HEK293 (cell line): ENCODE measurements around the gene MAP3K5.

Experiments
- GLIS1 ChIP-seq: fragments of 450-650 bp; formaldehyde crosslinking; IDR thresholded peaks from 2 replicates; pipeline ENCODE4 v1.5.1; 2016; ENCODE audit warnings: missing biosample characterization, missing genetic modification characterization
- KLF10 ChIP-seq: fragments of 450-650 bp; IDR thresholded peaks from 2 replicates; pipeline ENCODE4 v1.5.1; 2018; ENCODE audit warnings: missing biosample characterization, mild to moderate bottlenecking, missing genetic modification characterization
- PATZ1 ChIP-seq: fragments of 450-650 bp; formaldehyde crosslinking; IDR thresholded peaks from 2 replicates; pipeline ENCODE4 v1.5.1; 2016; ENCODE audit warnings: missing biosample characterization, missing genetic modification characterization
- SCRT1 ChIP-seq: fragments of 450-650 bp; formaldehyde crosslinking; IDR thresholded peaks from 2 replicates; pipeline ENCODE4 v1.5.1; 2016; ENCODE audit warnings: missing biosample characterization, missing genetic modification characterization, borderline replicate concordance
- YY2 ChIP-seq: fragments of 450-650 bp; formaldehyde crosslinking; IDR thresholded peaks from 2 replicates; pipeline ENCODE4 v1.5.1; 2016; ENCODE audit warnings: missing biosample characterization, missing genetic modification characterization
- ZBTB26 ChIP-seq: fragments of 450-650 bp; formaldehyde crosslinking; optimal IDR thresholded peaks from 2 replicates; pipeline ENCODE3; 2016; ENCODE audit warnings: missing biosample characterization, mild to moderate bottlenecking, missing genetic modification characterization
- ZBTB44 ChIP-seq: fragments of 450-650 bp; IDR thresholded peaks from 2 replicates; pipeline ENCODE4 v1.5.1; 2018; ENCODE audit warnings: missing biosample characterization, mild to moderate bottlenecking, missing genetic modification characterization
- ZBTB48 ChIP-seq: fragments of 450-650 bp; formaldehyde crosslinking; IDR thresholded peaks from 2 replicates; pipeline ENCODE4 v1.5.1; 2016; ENCODE audit warnings: missing biosample characterization, missing genetic modification characterization
- ZFHX2 ChIP-seq: fragments of 450-650 bp; formaldehyde crosslinking; conservative IDR thresholded peaks from 2 replicates; pipeline ENCODE4 v1.5.1; 2016; ENCODE audit warnings: missing biosample characterization, missing genetic modification characterization
- ZFP37 ChIP-seq: fragments of 450-650 bp; formaldehyde crosslinking; IDR thresholded peaks from 2 replicates; pipeline ENCODE4 v1.5.1; 2016; ENCODE audit warnings: missing biosample characterization, missing genetic modification characterization
- ZNF148 ChIP-seq: fragments of 450-650 bp; formaldehyde crosslinking; IDR thresholded peaks from 2 replicates; pipeline ENCODE4 v1.5.0; 2017; ENCODE audit warnings: missing biosample characterization, missing genetic modification characterization, borderline replicate concordance
- ZNF19 ChIP-seq: fragments of 450-650 bp; formaldehyde crosslinking; IDR thresholded peaks from 2 replicates; pipeline ENCODE4; 2016; ENCODE audit warnings: missing biosample characterization, missing genetic modification characterization, low read depth
- ZNF202 ChIP-seq: fragments of 450-650 bp; formaldehyde crosslinking; IDR thresholded peaks from 2 replicates; pipeline ENCODE4 v1.5.1; 2016; ENCODE audit warnings: missing biosample characterization, missing genetic modification characterization, borderline replicate concordance
- ZNF350 ChIP-seq: fragments of 450-650 bp; formaldehyde crosslinking; IDR thresholded peaks from 2 replicates; pipeline ENCODE4 v1.5.0; 2017; ENCODE audit warnings: missing biosample characterization, mild to moderate bottlenecking, missing genetic modification characterization
- ZNF398 ChIP-seq: fragments of 450-650 bp; formaldehyde crosslinking; IDR thresholded peaks from 2 replicates; pipeline ENCODE4 v1.5.1; 2017; ENCODE audit warnings: missing biosample characterization, missing genetic modification characterization
- ZNF518A ChIP-seq: fragments of 450-650 bp; formaldehyde crosslinking; conservative IDR thresholded peaks from 2 replicates; pipeline ENCODE4 v1.5.1; 2016; ENCODE audit warnings: low read depth, missing biosample characterization, missing genetic modification characterization
- ZNF549 ChIP-seq: fragments of 450-650 bp; IDR thresholded peaks from 2 replicates; pipeline ENCODE4 v1.5.1; 2018; ENCODE audit warnings: missing biosample characterization, missing genetic modification characterization, mild to moderate bottlenecking, inconsistent platforms, moderate library complexity
- ZNF660 ChIP-seq: fragments of 450-650 bp; IDR thresholded peaks from 2 replicates; pipeline ENCODE4 v1.5.1; 2018; ENCODE audit warnings: missing biosample characterization, mild to moderate bottlenecking, missing genetic modification characterization
- ZNF707 ChIP-seq: fragments of 450-650 bp; formaldehyde crosslinking; IDR thresholded peaks from 2 replicates; pipeline ENCODE4 v1.5.1; 2016; ENCODE audit warnings: missing biosample characterization, missing genetic modification characterization
- ZNF747 ChIP-seq: fragments of 450-650 bp; formaldehyde crosslinking; IDR thresholded peaks from 2 replicates; pipeline ENCODE4 v1.5.1; 2016; ENCODE audit warnings: missing biosample characterization, missing genetic modification characterization
- ZNF791 ChIP-seq: fragments of 450-650 bp; formaldehyde crosslinking; IDR thresholded peaks from 2 replicates; pipeline ENCODE4 v1.5.1; 2016; ENCODE audit warnings: missing biosample characterization, missing genetic modification characterization
- ZNF830 ChIP-seq: fragments of 450-650 bp; IDR thresholded peaks from 2 replicates; pipeline ENCODE4 v1.5.0; 2018; ENCODE audit warnings: missing biosample characterization, missing genetic modification characterization, low read depth, mild to moderate bottlenecking, moderate library complexity
- ZSCAN4 ChIP-seq: fragments of 450-650 bp; formaldehyde crosslinking; IDR thresholded peaks from 2 replicates; pipeline ENCODE4 v1.5.1; 2017; ENCODE audit warnings: missing biosample characterization, missing genetic modification characterization

Gene MAP3K5

GRCh38 chr6:136550330-136551071 lies 241.8 kb downstream of the MAP3K5 start, which contains the start of gene MAP7 (continued):
- TF ChIP-seq SCRT1 (tag by site-specific recombination) (no peak), ZFP37 (no peak), ZNF19 (tag by site-specific recombination) (no peak), PATZ1 (tag by site-specific recombination) (peak; percentile 43), ZBTB48 (no peak), ZNF398 (tag by site-specific recombination) (no peak), ZNF791 (no peak), ZSCAN4 (no peak), ZNF518A (tag by site-specific recombination) (no peak), ZNF350 (tag by site-specific recombination) (no peak), ZNF660 (tag by site-specific recombination) (peak; percentile 90), ZBTB44 (tag by site-specific recombination) (peak; percentile 28; the same call in 1 of the 2 replicates), KLF10 (tag by site-specific recombination) (peak; percentile 50; the same call in 1 of the 2 replicates), YY2 (tag by site-specific recombination) (peak; percentile 72), ZNF549 (tag by site-specific recombination) (no peak), GLIS1 (no peak), ZNF148 (tag by site-specific recombination) (no peak), ZNF747 (tag by site-specific recombination) (no peak), ZNF202 (no peak), ZNF830 (tag by site-specific recombination) (no peak), ZNF707 (tag by site-specific recombination) (no peak), ZBTB26 (tag by site-specific recombination) (peak; percentile 72), ZFHX2 (tag by site-specific recombination) (no peak; the same call in 1 of the 2 replicates)
